ENCODE measurements around the gene TAF15. TPM values are rescaled to one million over a fixed set of nuclear protein-coding genes. Genes with fewer than 3 reads are reported as not detected.
A peak's percentile ranks its signal among the peaks of the same experiment; 100 is the strongest.

The TAF15 gene
- total RNA-seq, 2 donors from 2014 or later: 57.2 to 86.1 TPM

DNA sequence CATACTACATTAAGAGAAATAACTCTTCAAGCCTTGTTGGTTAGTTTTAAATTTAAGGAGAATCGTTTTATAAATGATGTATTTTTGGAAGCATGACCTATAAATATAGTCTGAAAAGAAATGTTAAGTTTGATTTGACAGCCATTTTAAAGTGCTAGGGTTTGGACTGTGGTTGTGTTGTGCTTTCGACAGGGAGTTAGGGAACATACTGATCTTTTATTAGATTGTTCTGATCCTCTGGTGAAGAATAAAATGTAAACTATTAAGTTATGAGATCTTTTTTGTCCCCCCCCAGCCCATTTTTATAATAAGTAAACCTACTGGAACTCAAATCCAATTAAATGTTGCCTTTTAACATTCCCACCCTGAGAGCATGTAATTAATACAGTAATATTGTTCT, 12.0 kb downstream of the TAF15 start:
- peaks cover 3% of the 10 kb centered on the region for H3K4me1 ChIP-seq (replicated peaks)
- H3K36me3 ChIP-seq: peaks cover 4 to 7% of the 10 kb centered on the region in 2 donors

DNA sequence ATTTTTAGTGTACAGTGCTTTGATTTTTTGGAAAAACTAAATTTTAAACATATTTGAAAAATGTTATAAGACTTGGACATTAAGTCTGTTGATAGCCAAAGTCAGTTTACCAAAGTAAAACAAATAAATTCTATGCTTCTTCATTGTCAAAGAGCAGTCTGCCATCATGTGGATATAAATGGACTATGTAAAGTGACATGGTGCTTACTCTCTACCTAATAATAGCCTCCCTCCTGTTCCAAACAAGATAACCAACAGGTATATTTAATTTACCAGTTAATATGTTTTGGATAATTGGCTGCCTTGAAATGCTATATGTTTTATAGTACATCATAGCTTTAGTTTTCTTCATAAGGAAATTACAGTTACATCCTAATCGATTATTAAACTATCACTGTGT, 15.9 kb downstream of the TAF15 start:
- H3K27me3 ChIP-seq (replicated peaks; ENCODE audit: insufficient read depth): no peaks in the 10 kb centered on the region
- TF ChIP-seq POLR2A (IDR thresholded peaks at IDR 0.05): no peak
- no peak for TF ChIP-seq POLR2AphosphoS5 (IDR thresholded peaks at IDR 0.05)
- TF ChIP-seq, protein P1, sequence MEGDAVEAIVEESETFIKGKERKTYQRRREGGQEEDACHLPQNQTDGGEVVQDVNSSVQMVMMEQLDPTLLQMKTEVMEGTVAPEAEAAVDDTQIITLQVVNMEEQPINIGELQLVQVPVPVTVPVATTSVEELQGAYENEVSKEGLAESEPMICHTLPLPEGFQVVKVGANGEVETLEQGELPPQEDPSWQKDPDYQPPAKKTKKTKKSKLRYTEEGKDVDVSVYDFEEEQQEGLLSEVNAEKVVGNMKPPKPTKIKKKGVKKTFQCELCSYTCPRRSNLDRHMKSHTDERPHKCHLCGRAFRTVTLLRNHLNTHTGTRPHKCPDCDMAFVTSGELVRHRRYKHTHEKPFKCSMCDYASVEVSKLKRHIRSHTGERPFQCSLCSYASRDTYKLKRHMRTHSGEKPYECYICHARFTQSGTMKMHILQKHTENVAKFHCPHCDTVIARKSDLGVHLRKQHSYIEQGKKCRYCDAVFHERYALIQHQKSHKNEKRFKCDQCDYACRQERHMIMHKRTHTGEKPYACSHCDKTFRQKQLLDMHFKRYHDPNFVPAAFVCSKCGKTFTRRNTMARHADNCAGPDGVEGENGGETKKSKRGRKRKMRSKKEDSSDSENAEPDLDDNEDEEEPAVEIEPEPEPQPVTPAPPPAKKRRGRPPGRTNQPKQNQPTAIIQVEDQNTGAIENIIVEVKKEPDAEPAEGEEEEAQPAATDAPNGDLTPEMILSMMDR (IDR thresholded peaks at IDR 0.05): no peak
- 100% methylated on average over 1 of the region's 1 CpG for WGBS
- no peaks in the 10 kb centered on the region for H3K4me1 ChIP-seq (replicated peaks)
- no peak overlapping the region for H3K27ac ChIP-seq
- no peak overlapping the region for H3K4me3 ChIP-seq
- no peak for DNase-seq (ENCODE audit: low spot score)
- H3K36me3 ChIP-seq: peaks cover 4 to 7% of the 10 kb centered on the region in 2 donors
- intact Hi-C loops (cut with DNase I): no loop called here
- no peaks in the 10 kb centered on the region for H3K9me3 ChIP-seq

More for the DNA sequence above, 12.0 kb downstream of the TAF15 start:
- no peaks in the 10 kb centered on the region for H3K9me3 ChIP-seq
- no peaks in the 10 kb centered on the region for H3K27me3 ChIP-seq (replicated peaks; ENCODE audit: insufficient read depth)
- 42% methylated on average over 2 of the region's 2 CpGs for WGBS
- no peak for DNase-seq (ENCODE audit: low spot score)
- TF ChIP-seq POLR2AphosphoS5 (IDR thresholded peaks at IDR 0.05) (peak; percentile 50), POLR2A (IDR thresholded peaks at IDR 0.05) (no peak)
- H3K27ac ChIP-seq: peak overlapping the region in 1 of 2 donors; percentile 60
- intact Hi-C loops (cut with DNase I): no loop called here
- no peak overlapping the region for H3K4me3 ChIP-seq

DNA sequence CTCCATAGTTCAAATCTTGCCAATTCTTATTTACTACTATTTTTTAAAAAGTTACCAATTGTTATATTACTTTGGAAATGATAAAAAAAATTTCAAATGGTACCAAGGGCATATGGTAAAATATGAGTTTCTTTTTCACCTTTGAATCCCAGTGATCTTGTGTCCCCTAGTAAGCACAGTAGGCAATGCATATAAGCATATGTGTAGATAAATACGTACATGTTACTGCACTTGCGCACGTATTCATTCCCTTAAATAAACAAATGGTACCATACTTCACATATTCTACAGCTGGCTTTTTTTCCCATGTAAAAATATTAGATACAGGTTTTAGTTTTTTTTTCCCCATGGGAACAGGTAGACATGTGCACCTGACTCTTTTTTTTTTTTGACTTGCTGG, 31.8 kb downstream of the TAF15 start:
- H3K27ac ChIP-seq: no peak overlapping the region
- no peaks in the 10 kb centered on the region for H3K4me1 ChIP-seq (replicated peaks)
- no peaks in the 10 kb centered on the region for H3K9me3 ChIP-seq
- H3K4me3 ChIP-seq: no peak overlapping the region
- intact Hi-C loops (cut with DNase I): no loop called here
- no peak for DNase-seq (ENCODE audit: low spot score)
- H3K36me3 ChIP-seq: peaks cover 12 to 23% of the 10 kb centered on the region in 2 donors
- WGBS: 94% methylated on average over 3 of the region's 3 CpGs
- TF ChIP-seq POLR2A (IDR thresholded peaks at IDR 0.05) (no peak), POLR2AphosphoS5 (IDR thresholded peaks at IDR 0.05) (no peak)
- TF ChIP-seq, protein P1 (IDR thresholded peaks at IDR 0.05): no peak
- H3K27me3 ChIP-seq (replicated peaks; ENCODE audit: insufficient read depth): no peaks in the 10 kb centered on the region

DNA sequence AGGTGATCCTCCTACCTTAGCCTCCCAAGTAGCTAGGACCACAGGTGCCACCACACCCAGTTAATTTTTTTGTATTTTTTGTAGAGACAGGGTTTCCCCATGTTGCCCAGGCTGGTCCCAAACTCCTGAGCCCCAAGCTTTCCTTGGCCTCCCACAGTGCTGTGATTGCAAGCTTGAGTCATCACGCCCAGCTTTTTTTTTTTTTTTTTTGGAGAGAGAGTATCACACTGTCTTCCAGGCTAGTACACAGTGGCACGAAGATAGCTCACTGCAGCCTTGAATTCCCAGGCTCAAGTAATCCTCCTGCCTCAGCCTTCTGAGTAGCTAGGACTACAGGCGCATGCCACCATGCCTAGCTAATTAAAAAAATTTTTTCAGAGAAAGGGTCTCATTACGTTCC, 32.2 kb downstream of the TAF15 start:
- TF ChIP-seq POLR2AphosphoS5 (IDR thresholded peaks at IDR 0.05) (no peak), POLR2A (IDR thresholded peaks at IDR 0.05) (no peak)
- TF ChIP-seq, protein P1 (IDR thresholded peaks at IDR 0.05): no peak
- H3K27me3 ChIP-seq (replicated peaks; ENCODE audit: insufficient read depth): no peaks in the 10 kb centered on the region
- WGBS: 81% methylated on average over 4 of the region's 4 CpGs

DNA sequence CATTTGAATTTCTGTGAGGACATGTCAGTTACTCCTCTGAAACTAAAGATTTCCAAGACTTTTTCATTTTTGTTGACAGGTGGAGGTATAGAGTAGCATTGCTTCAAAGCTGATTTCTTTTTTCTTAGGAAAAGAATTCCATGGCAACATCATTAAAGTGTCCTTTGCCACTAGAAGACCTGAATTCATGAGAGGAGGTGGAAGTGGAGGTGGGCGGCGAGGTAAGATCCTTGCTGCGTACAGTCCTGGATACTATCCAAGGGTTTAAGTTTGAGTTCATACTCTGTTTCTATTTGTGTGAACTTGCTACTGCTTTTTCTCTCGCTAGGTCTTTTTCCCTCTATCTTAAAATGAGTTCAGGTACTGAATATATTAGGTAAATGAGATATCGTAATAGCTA, 33.0 kb downstream of the TAF15 start:
- Histone ChIP-seq H3K4me1 (replicated peaks) (no peaks in the 10 kb centered on the region), H3K9me3 (no peaks in the 10 kb centered on the region), H3K27me3 (replicated peaks; ENCODE audit: insufficient read depth) (no peaks in the 10 kb centered on the region), H3K36me3 (peaks cover 12 to 23% of the 10 kb centered on the region in 2 donors), H3K4me3 (no peak overlapping the region), H3K27ac (no peak overlapping the region)
- no peak for DNase-seq (ENCODE audit: low spot score)
- intact Hi-C loops (cut with DNase I): no loop called here
- TF ChIP-seq POLR2AphosphoS5 (IDR thresholded peaks at IDR 0.05) (no peak), POLR2A (IDR thresholded peaks at IDR 0.05) (no peak)
- TF ChIP-seq, protein P1 (IDR thresholded peaks at IDR 0.05): no peak
- 95% methylated on average over 5 of the region's 5 CpGs for WGBS

More for the DNA sequence above, 32.2 kb downstream of the TAF15 start:
- Histone ChIP-seq H3K4me3 (no peak overlapping the region), H3K4me1 (replicated peaks) (no peaks in the 10 kb centered on the region), H3K9me3 (no peaks in the 10 kb centered on the region), H3K27ac (no peak overlapping the region), H3K36me3 (peaks cover 12 to 23% of the 10 kb centered on the region in 2 donors)
- intact Hi-C loops (cut with DNase I): no loop called here
- no peak for DNase-seq (ENCODE audit: low spot score)

Data from prostate gland (tissue), 2 donors.